ENCODE measurements around the gene ISL2. TPM values are rescaled to one million over a fixed set of nuclear protein-coding genes. Genes with fewer than 3 reads are reported as not detected.

The ISL2 gene
- total and polyA plus RNA-seq, 2 of the 13 experiments (the other 11 are each of a cell fraction or from before 2014, with no cell fraction given) = 4.3 to 5.1 TPM

GRCh38 chr15:76345583-76345879 is 9.0 kb downstream of the ISL2 start:
- H3K9ac ChIP-seq (ENCODE audit: insufficient read depth, low read depth, low read length) = peak overlapping the region; percentile 77
- intact Hi-C loops (cut with micrococcal nuclease; ENCODE audit: unreplicated experiment) = no loop called here
- H3K27ac ChIP-seq (ENCODE audit: extremely low read length, insufficient read depth, low read length) = peak overlapping the region; percentile 67
- peaks cover 14% of the 10 kb centered on the region for H3K4me1 ChIP-seq (ENCODE audit: insufficient read depth, low read length)
- H3K27me3 ChIP-seq (ENCODE audit: control insufficient read depth in 1 of 2, insufficient read depth in 2 of 2, low read length in 2 of 2) = no peaks in the 10 kb centered on the region
- ChIA-PET CTCF (ENCODE audit: low intra/inter-chr PET ratio, low total read pairs) (no interaction called here), POLR2A (interaction anchor here (0.7 to 3.0 kb wide), 6 partner anchors 9 to 149 kb away, joined by 3 to 91 read pairs (median 5); partner anchors contain the start of genes ETFA and ISL2)
- H2AFZ ChIP-seq (ENCODE audit: low read length) = no peak overlapping the region
- peaks cover 5 to 19% of the 10 kb centered on the region in 2 experiments; a peak in 4 of 5 replicates for H3K36me3 ChIP-seq (replicated peaks in 1 of 2; ENCODE audit: control insufficient read depth in 1 of 2, insufficient read depth in 2 of 2, low read length in 2 of 2)
- no peak for FAIRE-seq
- in situ Hi-C loops (cut with HindIII; ENCODE audit: extremely low pct_ligation_motif_present, low pct_unique_long_range_greater_than_20kb) = no loop called here
- peak overlapping the region; percentile 67 to 76 (median 72) for H3K4me3 ChIP-seq (replicated peaks in 1 of 3; ENCODE audit: insufficient read depth in 1 of 3, low read depth in 2 of 3, low read length in 3 of 3)
- peak overlapping the region; percentile 78 for H3K4me2 ChIP-seq (ENCODE audit: low read depth, low read length)
- no peak for ATAC-seq
- no TSS peak for BruUV-seq (replicated peaks)
- H3K79me2 ChIP-seq (ENCODE audit: insufficient read depth, low read length) = no peaks in the 10 kb centered on the region
- H4K20me1 ChIP-seq (ENCODE audit: insufficient read depth, low read length) = no peaks in the 10 kb centered on the region
- 6% methylated on average over 7 of the region's 7 CpGs for WGBS (ENCODE audit: low lambda C conversion rate)
- no peaks in the 10 kb centered on the region for H3K9me3 ChIP-seq (ENCODE audit: low read length)
- no peak for DNase-seq (ENCODE audit: low spot score)
- TF ChIP-seq IKZF5 (CRISPR knock-in tag; IDR thresholded peaks at IDR 0.05) (no peak), ZNF749 (CRISPR knock-in tag; IDR thresholded peaks at IDR 0.05; ENCODE audit: borderline replicate concordance) (no peak), SALL1 (CRISPR knock-in tag; IDR thresholded peaks at IDR 0.05) (no peak), ATF7 (IDR thresholded peaks at IDR 0.05) (no peak), ATF7 (CRISPR knock-in tag; IDR thresholded peaks at IDR 0.05) (no peak), ZNF318 (CRISPR knock-in tag; IDR thresholded peaks at IDR 0.05) (no peak), TSC22D2 (CRISPR knock-in tag; IDR thresholded peaks at IDR 0.05; ENCODE audit: borderline replicate concordance) (no peak), THAP7 (CRISPR knock-in tag; IDR thresholded peaks at IDR 0.05) (no peak), HNF4G (IDR thresholded peaks at IDR 0.05; ENCODE audit: borderline replicate concordance, low read depth, low read length) (no peak), HNF4G (CRISPR knock-in tag; IDR thresholded peaks at IDR 0.05; ENCODE audit: borderline replicate concordance, low read depth) (no peak), BCL3 (CRISPR knock-in tag; IDR thresholded peaks at IDR 0.05) (no peak), SIN3A (IDR thresholded peaks at IDR 0.05; ENCODE audit: borderline replicate concordance, low read depth, low read length) (no peak), IRF1 (CRISPR knock-in tag; IDR thresholded peaks at IDR 0.05; ENCODE audit: low read depth) (no peak)
